A673 (cell line): ENCODE results near the gene UPF3A. TPM values are rescaled to one million over a fixed set of nuclear protein-coding genes. Genes with fewer than 3 reads are reported as not detected.

Experiments
- BruUV-seq: library from RNA; stranded (reverse); fragments of 400-500 nt; replicated peaks from 2 replicates; lab custom pipeline; 2021; lab: Mats Ljungman, UMichigan
- CTCF ChIA-PET: fragments of 300-600 bp; sonication (Branson Sonifier 250); formaldehyde crosslinking; loops from one replicate; lab custom pipeline; 2022; ENCODE audit warnings: antibody characterized with exemption; lab: Charles Lee
- POLR2A ChIA-PET: fragments of 300-600 bp; sonication (Branson Sonifier 250); formaldehyde crosslinking; loops from one replicate; lab custom pipeline; 2022; ENCODE audit warnings: antibody characterized with exemption; ENCODE audit not compliant: low non-redundant PET; lab: Charles Lee
- DNase-seq: peaks from one replicate; pipeline ENCODE4 v3.0.0-alpha.2; 2015; ENCODE audit warnings: low spot score
- H3K27ac ChIP-seq: fragments of 200-600 bp; sonication (generic); 2 replicates; pipeline ENCODE4 v1.5.1; 2016; ENCODE audit warnings: mixed run types, low read depth, mild to moderate bottlenecking, mixed read lengths, antibody characterized with exemption, low read length; ENCODE audit not compliant: poor library complexity, severe bottlenecking
- H3K27me3 ChIP-seq: fragments of 200-600 bp; sonication (generic); replicated peaks from 2 replicates; pipeline ENCODE4 v1.6.1; 2017; ENCODE audit warnings: mixed run types, low read depth, mild to moderate bottlenecking, mixed read lengths, antibody characterized with exemption, low read length; ENCODE audit not compliant: insufficient read depth, poor library complexity
- H3K36me3 ChIP-seq: fragments of 200-600 bp; sonication (generic); 2 replicates; pipeline ENCODE4 v1.6.1; 2016; ENCODE audit warnings: mixed run types, mild to moderate bottlenecking, mixed read lengths, antibody characterized with exemption, low read length; ENCODE audit not compliant: insufficient read depth, poor library complexity, severe bottlenecking
- H3K4me1 ChIP-seq: fragments of 200-600 bp; sonication (generic); 2 replicates; pipeline ENCODE4 v1.6.1; 2017; ENCODE audit warnings: mixed run types, mild to moderate bottlenecking, mixed read lengths, antibody characterized with exemption, low read length; ENCODE audit not compliant: insufficient read depth, poor library complexity, severe bottlenecking
- H3K4me3 ChIP-seq: fragments of 200-600 bp; sonication (generic); 2 replicates; pipeline ENCODE4 v1.5.1; 2016; ENCODE audit warnings: low read depth, mixed run types, mild to moderate bottlenecking, mixed read lengths, low read length; ENCODE audit not compliant: poor library complexity, severe bottlenecking
- H3K9me3 ChIP-seq: fragments of 200-600 bp; sonication (generic); 2 replicates; pipeline ENCODE4 v1.6.1; 2016; ENCODE audit warnings: mixed run types, low read depth, mild to moderate bottlenecking, mixed read lengths, antibody characterized with exemption, low read length; ENCODE audit not compliant: poor library complexity, severe bottlenecking
- EZH2 ChIP-seq: fragments of 200-600 bp; sonication (generic); IDR thresholded peaks from 2 replicates; pipeline ENCODE4 v1.6.1; 2017; ENCODE audit warnings: borderline replicate concordance, low read depth, mild to moderate bottlenecking, mixed read lengths, antibody characterized with exemption, low read length; ENCODE audit not compliant: poor library complexity, severe bottlenecking
- intact Hi-C: fragments of 100-400 bp; cut with micrococcal nuclease; formaldehyde crosslinking; loops from one replicate; pipeline ENCODE4 v1.10.0; 2022; ENCODE audit not compliant: unreplicated experiment
- total RNA-seq: library from RNA; stranded (reverse); gene quantifications from 2 replicates; pipeline ENCODE4 v1.2.3, GENCODE V29; 2021
- TF ChIP-seq, protein P1 (sequence below): fragments of 300-800, 200-600 bp; sonication (generic); conservative IDR thresholded peaks from 2 replicates; pipeline ENCODE4 v1.5.1; 2017; ENCODE audit warnings: low read depth, mild to moderate bottlenecking, antibody characterized with exemption, low read length, moderate library complexity, mixed read lengths

The UPF3A gene
- total RNA-seq, 1 experiment from 2014 or later: 32.0 TPM

DNA sequence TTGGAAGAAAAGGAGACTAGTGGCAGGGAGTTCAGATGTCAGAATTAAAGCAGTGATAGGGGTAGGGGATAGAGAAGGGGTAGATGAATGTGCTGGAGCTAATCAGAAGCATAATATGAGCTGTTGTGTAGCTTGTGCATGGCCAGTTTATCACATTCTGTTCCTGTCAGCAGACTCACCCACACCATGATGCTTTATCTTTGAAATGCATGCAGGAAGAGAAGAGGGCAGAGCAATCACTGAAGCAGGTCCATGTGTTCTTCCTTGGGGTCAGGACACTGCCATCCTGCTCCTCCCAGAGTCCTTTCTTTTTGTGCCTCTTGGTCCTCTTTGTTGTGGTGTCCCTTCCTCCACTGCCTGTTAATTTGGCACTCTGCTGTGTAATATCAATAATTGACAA lies 38.7 kb downstream of the UPF3A start:
- CTCF ChIA-PET: no interaction called here
- no peak for TF ChIP-seq EZH2
- TF ChIP-seq, protein P1, sequence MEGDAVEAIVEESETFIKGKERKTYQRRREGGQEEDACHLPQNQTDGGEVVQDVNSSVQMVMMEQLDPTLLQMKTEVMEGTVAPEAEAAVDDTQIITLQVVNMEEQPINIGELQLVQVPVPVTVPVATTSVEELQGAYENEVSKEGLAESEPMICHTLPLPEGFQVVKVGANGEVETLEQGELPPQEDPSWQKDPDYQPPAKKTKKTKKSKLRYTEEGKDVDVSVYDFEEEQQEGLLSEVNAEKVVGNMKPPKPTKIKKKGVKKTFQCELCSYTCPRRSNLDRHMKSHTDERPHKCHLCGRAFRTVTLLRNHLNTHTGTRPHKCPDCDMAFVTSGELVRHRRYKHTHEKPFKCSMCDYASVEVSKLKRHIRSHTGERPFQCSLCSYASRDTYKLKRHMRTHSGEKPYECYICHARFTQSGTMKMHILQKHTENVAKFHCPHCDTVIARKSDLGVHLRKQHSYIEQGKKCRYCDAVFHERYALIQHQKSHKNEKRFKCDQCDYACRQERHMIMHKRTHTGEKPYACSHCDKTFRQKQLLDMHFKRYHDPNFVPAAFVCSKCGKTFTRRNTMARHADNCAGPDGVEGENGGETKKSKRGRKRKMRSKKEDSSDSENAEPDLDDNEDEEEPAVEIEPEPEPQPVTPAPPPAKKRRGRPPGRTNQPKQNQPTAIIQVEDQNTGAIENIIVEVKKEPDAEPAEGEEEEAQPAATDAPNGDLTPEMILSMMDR: no peak
- Histone ChIP-seq H3K27ac (no peak overlapping the region), H3K9me3 (no peaks in the 10 kb centered on the region), H3K36me3 (peaks cover 52% of the 10 kb centered on the region), H3K4me1 (no peaks in the 10 kb centered on the region), H3K27me3 (no peaks in the 10 kb centered on the region), H3K4me3 (no peak overlapping the region)
- no peak for DNase-seq
- intact Hi-C loops: no loop called here
- POLR2A ChIA-PET: no interaction called here
- BruUV-seq: no TSS peak

DNA sequence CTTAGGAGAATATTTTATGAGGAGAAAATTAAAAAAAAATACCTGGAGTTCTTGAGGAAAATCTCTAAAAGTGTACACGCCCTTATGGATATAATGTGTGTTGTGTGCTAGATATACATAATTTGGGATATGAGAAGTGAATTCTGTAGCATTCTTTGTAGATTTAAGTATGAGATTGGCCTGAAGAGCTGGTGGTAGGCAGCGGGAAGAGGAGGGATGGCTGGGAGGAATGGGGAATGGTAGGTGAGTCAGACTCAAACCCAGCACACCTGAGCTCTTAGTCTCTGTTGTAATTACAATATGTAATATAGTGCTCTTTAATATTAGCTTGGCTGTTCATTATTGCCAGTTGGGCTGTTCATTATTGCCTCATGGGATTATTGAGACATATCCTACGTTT lies 39.9 kb downstream of the UPF3A start:
- no peaks in the 10 kb centered on the region for H3K27me3 ChIP-seq
- BruUV-seq: no TSS peak
- no peaks in the 10 kb centered on the region for H3K9me3 ChIP-seq
- no peaks in the 10 kb centered on the region for H3K4me1 ChIP-seq
- H3K36me3 ChIP-seq: peaks cover 63% of the 10 kb centered on the region
- DNase-seq: no peak
- POLR2A ChIA-PET: no interaction called here
- TF ChIP-seq, protein P1: no peak
- TF ChIP-seq EZH2: no peak
- H3K4me3 ChIP-seq: no peak overlapping the region
- CTCF ChIA-PET: no interaction called here
- intact Hi-C loops: no loop called here
- no peak overlapping the region for H3K27ac ChIP-seq

DNA sequence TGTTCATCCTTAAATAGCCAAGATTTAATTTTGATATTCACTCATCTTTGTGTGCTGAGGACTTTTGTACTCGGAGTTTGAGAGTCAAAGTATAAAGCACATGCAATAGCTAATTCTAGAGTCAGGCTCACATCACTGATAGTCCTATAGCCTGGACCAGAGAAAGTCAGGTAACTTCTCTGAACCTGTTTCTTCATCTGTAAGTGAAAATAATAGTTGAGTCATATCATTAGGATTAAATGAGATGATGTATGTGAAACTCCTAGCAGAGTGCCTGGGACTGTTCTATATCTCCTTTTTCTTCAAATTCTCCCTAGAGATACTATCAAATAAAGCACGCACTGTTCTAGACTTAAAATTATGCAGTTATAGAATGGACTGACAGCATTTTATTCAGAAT lies 41.9 kb downstream of the UPF3A start:
- Histone ChIP-seq H3K9me3 (no peaks in the 10 kb centered on the region), H3K36me3 (peaks cover 62% of the 10 kb centered on the region), H3K4me3 (no peak overlapping the region), H3K4me1 (no peaks in the 10 kb centered on the region), H3K27ac (no peak overlapping the region), H3K27me3 (no peaks in the 10 kb centered on the region)
- DNase-seq: no peak
- no peak for TF ChIP-seq EZH2
- TF ChIP-seq, protein P1: no peak
- POLR2A ChIA-PET: no interaction called here
- CTCF ChIA-PET: no interaction called here
- BruUV-seq: no TSS peak
- intact Hi-C loops: no loop called here
